ENCODE measurements around the gene MVD. TPM values are rescaled to one million over a fixed set of nuclear protein-coding genes. Genes with fewer than 3 reads are reported as not detected.

The MVD gene
- total and polyA plus RNA-seq, 10 of the 15 experiments (the other 5 are each of a cell fraction or from before 2014, with no cell fraction given) = 5.0 to 147 (median 65.0) TPM

- TF ChIP-seq, protein P1, sequence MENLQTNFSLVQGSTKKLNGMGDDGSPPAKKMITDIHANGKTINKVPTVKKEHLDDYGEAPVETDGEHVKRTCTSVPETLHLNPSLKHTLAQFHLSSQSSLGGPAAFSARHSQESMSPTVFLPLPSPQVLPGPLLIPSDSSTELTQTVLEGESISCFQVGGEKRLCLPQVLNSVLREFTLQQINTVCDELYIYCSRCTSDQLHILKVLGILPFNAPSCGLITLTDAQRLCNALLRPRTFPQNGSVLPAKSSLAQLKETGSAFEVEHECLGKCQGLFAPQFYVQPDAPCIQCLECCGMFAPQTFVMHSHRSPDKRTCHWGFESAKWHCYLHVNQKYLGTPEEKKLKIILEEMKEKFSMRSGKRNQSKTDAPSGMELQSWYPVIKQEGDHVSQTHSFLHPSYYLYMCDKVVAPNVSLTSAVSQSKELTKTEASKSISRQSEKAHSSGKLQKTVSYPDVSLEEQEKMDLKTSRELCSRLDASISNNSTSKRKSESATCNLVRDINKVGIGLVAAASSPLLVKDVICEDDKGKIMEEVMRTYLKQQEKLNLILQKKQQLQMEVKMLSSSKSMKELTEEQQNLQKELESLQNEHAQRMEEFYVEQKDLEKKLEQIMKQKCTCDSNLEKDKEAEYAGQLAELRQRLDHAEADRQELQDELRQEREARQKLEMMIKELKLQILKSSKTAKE (IDR thresholded peaks at IDR 0.05; ENCODE audit: low read depth, poor library complexity, severe bottlenecking) = no peak
- TF ChIP-seq SRF (IDR thresholded peaks at IDR 0.05; ENCODE audit: low read depth in 2 of 2, low read length in 2 of 2) = no peak
- TF ChIP-seq, protein P2, sequence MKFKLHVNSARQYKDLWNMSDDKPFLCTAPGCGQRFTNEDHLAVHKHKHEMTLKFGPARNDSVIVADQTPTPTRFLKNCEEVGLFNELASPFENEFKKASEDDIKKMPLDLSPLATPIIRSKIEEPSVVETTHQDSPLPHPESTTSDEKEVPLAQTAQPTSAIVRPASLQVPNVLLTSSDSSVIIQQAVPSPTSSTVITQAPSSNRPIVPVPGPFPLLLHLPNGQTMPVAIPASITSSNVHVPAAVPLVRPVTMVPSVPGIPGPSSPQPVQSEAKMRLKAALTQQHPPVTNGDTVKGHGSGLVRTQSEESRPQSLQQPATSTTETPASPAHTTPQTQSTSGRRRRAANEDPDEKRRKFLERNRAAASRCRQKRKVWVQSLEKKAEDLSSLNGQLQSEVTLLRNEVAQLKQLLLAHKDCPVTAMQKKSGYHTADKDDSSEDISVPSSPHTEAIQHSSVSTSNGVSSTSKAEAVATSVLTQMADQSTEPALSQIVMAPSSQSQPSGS (IDR thresholded peaks at IDR 0.05; ENCODE audit: low read length) = no peak
Measured at GRCh38 chr16:88691129-88691813, 28.4 kb upstream of the MVD start (continued).

GRCh38 chr16:88690341-88691128, 27.6 kb upstream of the MVD start:
- no peaks in the 10 kb centered on the region for H3K9me3 ChIP-seq (replicated peaks; ENCODE audit: control insufficient read depth, insufficient read depth, low read length)
- ChIA-PET RAD21 (ENCODE audit: unreplicated experiment) (no interaction called here), SMC1A (ENCODE audit: uncharacterized antibody, unreplicated experiment) (no interaction called here), POLR2A (no interaction called here), CTCF (interaction anchor here (0.7 kb wide), 1 partner anchor 10 kb away, joined by 3 read pairs; no protein-coding TSS in a partner anchor)
- intact Hi-C loops (cut with micrococcal nuclease; ENCODE audit: unreplicated experiment) (no loop called here), in situ Hi-C loops (cut with MboI) (no loop called here)
- no peaks in the 10 kb centered on the region; a peak in 1 of 4 replicates for H3K27me3 ChIP-seq (replicated peaks in 1 of 2; ENCODE audit: control insufficient read depth in 2 of 2, insufficient read depth in 2 of 2, low read length in 1 of 2)
- ATAC-seq (no peak), FAIRE-seq (no peak), DNase-seq (ENCODE audit: low read depth, low spot score) (no peak)
- BruUV-seq (replicated peaks) = no TSS peak
- no peak overlapping the region for H2AFZ ChIP-seq (ENCODE audit: control insufficient read depth, low read depth, low read length)
- H4K20me1 ChIP-seq (ENCODE audit: control insufficient read depth, insufficient read depth) = no peaks in the 10 kb centered on the region
- H3K36me3 ChIP-seq (ENCODE audit: control insufficient read depth in 2 of 2, insufficient read depth in 2 of 2, low read length in 1 of 2) = no peaks in the 10 kb centered on the region
- no peak overlapping the region for H3K27ac ChIP-seq (ENCODE audit: control insufficient read depth, insufficient read depth)
- H3K4me1 ChIP-seq (ENCODE audit: control insufficient read depth, insufficient read depth, low read length) = peaks cover 16% of the 10 kb centered on the region
- no peak overlapping the region for H3K4me2 ChIP-seq (ENCODE audit: control insufficient read depth, insufficient read depth)
- no peak overlapping the region for H3K4me3 ChIP-seq
- WGBS (ENCODE audit: insufficient coverage, insufficient replicate concordance, low lambda C conversion rate, missing lambda C conversion rate) = 71% methylated on average over 21 of the region's 21 CpGs
- TF ChIP-seq PBX3 (IDR thresholded peaks at IDR 0.05; ENCODE audit: insufficient replicate concordance, low read depth, low read length) (no peak), POLR2A (IDR thresholded peaks at IDR 0.05; ENCODE audit: low read depth, low read length) (peak; percentile 20; the same call in 1 of the 2 replicates)
- no peak overlapping the region for H3K9ac ChIP-seq (ENCODE audit: control insufficient read depth, insufficient read depth, low read length)
- no peaks in the 10 kb centered on the region for H3K79me2 ChIP-seq (ENCODE audit: control insufficient read depth, insufficient read depth, low read length)

All from GM12878 (cell line).